ENCODE measurements around the gene IGSF6.

Gene IGSF6

DNA sequence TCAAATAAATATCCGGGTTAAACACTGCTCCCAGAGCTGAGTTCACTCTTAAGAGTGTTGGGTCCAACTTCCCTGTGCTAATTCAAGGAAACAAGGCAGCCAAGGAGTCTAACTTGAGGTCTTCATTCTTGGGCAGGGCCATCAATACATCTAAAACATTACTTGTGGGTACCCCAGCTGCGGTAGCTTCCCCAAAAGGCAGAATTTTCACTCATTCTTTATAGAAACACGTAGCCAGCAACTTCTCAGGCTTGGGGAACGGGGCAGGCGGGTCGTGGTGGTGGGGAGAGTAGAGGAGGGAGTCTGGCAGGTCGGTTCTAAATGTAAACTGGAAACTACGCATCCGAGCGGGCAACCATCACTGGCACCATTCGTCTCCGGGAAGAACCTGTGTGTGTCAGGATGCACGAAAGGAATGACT, 53.7 kb downstream of the IGSF6 start:
- DNase-seq: no peak

DNA sequence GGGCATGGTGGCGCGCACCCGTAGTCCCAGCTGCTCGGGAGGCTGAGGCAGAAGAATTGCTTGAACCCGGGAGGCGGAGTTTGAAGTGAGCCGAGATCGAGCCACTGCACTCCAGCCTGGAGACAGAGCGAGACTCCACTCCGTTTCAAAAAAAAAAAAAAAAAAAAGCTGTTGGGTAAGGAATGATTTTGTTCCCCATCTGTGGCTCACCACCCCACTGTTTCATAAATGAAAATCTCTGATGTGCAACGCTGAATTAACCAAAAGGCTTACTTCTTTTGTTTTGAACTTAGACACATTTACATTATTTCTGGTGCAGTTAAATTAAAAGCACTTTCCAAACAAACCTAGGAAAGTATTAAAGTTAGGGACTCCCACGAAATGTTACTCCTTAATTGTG, 54.2 kb downstream of the IGSF6 start:
- no peak for DNase-seq

GRCh38 chr16:21597561-21598030, 54.8 kb downstream of the IGSF6 start:
- DNase-seq: no peak

- no peak for DNase-seq
Measured at GRCh38 chr16:21593530-21594289, 58.7 kb downstream of the IGSF6 start.

GRCh38 chr16:21592191-21592590, 60.2 kb downstream of the IGSF6 start:
- no peak for DNase-seq

- DNase-seq: no peak
Measured at GRCh38 chr16:21590796-21591195, 61.6 kb downstream of the IGSF6 start.

- DNase-seq: no peak
Measured at GRCh38 chr16:21590287-21590686, 62.1 kb downstream of the IGSF6 start.

DNA sequence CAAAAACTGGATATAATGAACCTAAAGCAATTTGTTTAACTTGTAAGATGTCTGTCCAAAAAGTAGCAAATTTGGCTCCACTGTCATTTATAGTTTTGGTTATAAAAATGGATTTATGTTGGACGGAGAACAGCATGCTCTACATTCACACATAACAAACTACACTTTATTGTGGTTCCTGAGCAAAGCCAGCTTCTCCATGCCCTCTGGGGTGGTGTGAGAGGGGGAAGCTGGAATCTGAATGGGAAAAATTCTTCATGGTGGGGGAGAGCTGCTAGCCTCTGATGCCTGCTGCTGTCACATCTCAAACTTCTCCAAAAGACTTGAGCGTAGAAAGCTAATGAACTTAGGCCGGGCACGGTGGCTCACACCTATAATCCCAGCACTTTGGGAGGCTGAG, 62.9 kb downstream of the IGSF6 start:
- no peak for DNase-seq

Measured in SHP77 (cell line).